GM23338 (cell line): ENCODE results near the gene DLX4. TPM values are rescaled to one million over a fixed set of nuclear protein-coding genes. Genes with fewer than 3 reads are reported as not detected.

Source experiments
- ATAC-seq: fragments of 200-7000 bp; cut with Tn5 transposase; 3 replicates; pipeline ENCODE4 v1.9.1; 2020
- DNase-seq: peaks from one replicate; pipeline ENCODE4 v3.0.0-alpha.2; 2015; ENCODE audit warnings: low spot score
- H2AFZ ChIP-seq: fragments of 200-600 bp; sonication (generic); 2 replicates; pipeline ENCODE4 v1.8.0; 2016; ENCODE audit warnings: antibody characterized with exemption, mild to moderate bottlenecking, moderate library complexity
- H3F3A ChIP-seq: fragments of 200-600 bp; sonication (generic); replicated peaks from 2 replicates; pipeline ENCODE4 v1.8.0; 2017; ENCODE audit warnings: antibody characterized with exemption, mixed run types, low read depth
- H3K27ac ChIP-seq: fragments of 200-600 bp; sonication (generic); 2 replicates; pipeline ENCODE4 v1.6.1; 2016; ENCODE audit warnings: low read depth
- H3K27me3 ChIP-seq: fragments of 200-600 bp; sonication (generic); 2 replicates; pipeline ENCODE4 v1.8.0; 2016; ENCODE audit warnings: mild to moderate bottlenecking, mixed run types, moderate library complexity; ENCODE audit not compliant: insufficient read depth
- H3K36me3 ChIP-seq: fragments of 200-600 bp; sonication (generic); 2 replicates; pipeline ENCODE4 v1.8.0; 2016; ENCODE audit warnings: mild to moderate bottlenecking; ENCODE audit not compliant: insufficient read depth
- H3K4me1 ChIP-seq: fragments of 200-600 bp; sonication (generic); 2 replicates; pipeline ENCODE4 v1.8.0; 2016; ENCODE audit warnings: mild to moderate bottlenecking, moderate library complexity; ENCODE audit not compliant: insufficient read depth
- H3K4me2 ChIP-seq: fragments of 200-600 bp; sonication (generic); 2 replicates; pipeline ENCODE4 v1.7.1; 2017; ENCODE audit warnings: mixed run types
- H3K4me3 ChIP-seq: fragments of 200-600 bp; sonication (generic); 2 replicates; pipeline ENCODE4 v1.6.1; 2016; ENCODE audit warnings: mixed run types
- H3K79me2 ChIP-seq: fragments of 200-600 bp; sonication (generic); replicated peaks from 2 replicates; pipeline ENCODE4 v1.8.0; 2017; ENCODE audit warnings: mild to moderate bottlenecking; ENCODE audit not compliant: insufficient read depth
- H3K9me2 ChIP-seq: fragments of 200-600 bp; sonication (generic); 2 replicates; pipeline ENCODE4 v1.8.0; 2017; ENCODE audit not compliant: insufficient read depth
- H4K20me1 ChIP-seq: fragments of 200-600 bp; sonication (generic); replicated peaks from 2 replicates; pipeline ENCODE4 v1.8.0; 2017; ENCODE audit warnings: mild to moderate bottlenecking; ENCODE audit not compliant: insufficient read depth
- H3K27ac Mint-ChIP-seq: 2 replicates; pipeline ENCODE4 v1.8.0; 2020; ENCODE audit warnings: inconsistent platforms, mild to moderate bottlenecking, moderate library complexity, mixed read lengths
- H3K27me3 Mint-ChIP-seq: 3 replicates; pipeline ENCODE4 v1.8.0; 2022; ENCODE audit warnings: low read depth, mild to moderate bottlenecking, moderate library complexity, mixed read lengths, inconsistent platforms; ENCODE audit not compliant: insufficient read depth, poor library complexity
- H3K36me3 Mint-ChIP-seq: 3 replicates; pipeline ENCODE4 v1.8.0; 2021; ENCODE audit warnings: low read depth, mild to moderate bottlenecking, inconsistent platforms, moderate library complexity, mixed read lengths
- H3K4me1 Mint-ChIP-seq: 3 replicates; pipeline ENCODE4 v1.8.0; 2020; ENCODE audit warnings: mild to moderate bottlenecking, inconsistent platforms, mixed read lengths
- H3K4me3 Mint-ChIP-seq: 3 replicates; pipeline ENCODE4 v1.8.0; 2021; ENCODE audit warnings: moderate library complexity, mild to moderate bottlenecking, inconsistent platforms, mixed read lengths
- H3K9me3 Mint-ChIP-seq: 3 replicates; pipeline ENCODE4 v1.8.0; 2020; ENCODE audit warnings: moderate library complexity, mild to moderate bottlenecking, inconsistent platforms, mixed read lengths
- CREB1 ChIP-seq: fragments of 250-450 bp; sonication (Bioruptor Pico); IDR thresholded peaks from 2 replicates; pipeline ENCODE4 v1.5.0; 2020; ENCODE audit warnings: low read depth, mild to moderate bottlenecking, moderate library complexity
- EZH2 ChIP-seq: fragments of 200-600 bp; sonication (generic); IDR thresholded peaks from one replicate; pipeline ENCODE4 v1.8.0; 2017; ENCODE audit warnings: antibody characterized with exemption, mild to moderate bottlenecking, low read depth; ENCODE audit not compliant: unreplicated experiment
- EZH2phosphoT487 ChIP-seq: fragments of 200-600 bp; sonication (generic); IDR thresholded peaks from one replicate; pipeline ENCODE4 v1.8.1; 2018; ENCODE audit warnings: antibody characterized with exemption; ENCODE audit not compliant: unreplicated experiment
- JUNB ChIP-seq: IDR thresholded peaks from one replicate; pipeline ENCODE4 v1.6.1; 2016; ENCODE audit warnings: antibody characterized with exemption; ENCODE audit not compliant: unreplicated experiment
- NANOG ChIP-seq: IDR thresholded peaks from 2 replicates; pipeline ENCODE4 v1.6.1; 2016; ENCODE audit warnings: antibody characterized with exemption, borderline replicate concordance
- POLR2AphosphoS5 ChIP-seq: IDR thresholded peaks from 2 replicates; pipeline ENCODE4 v1.6.1; 2016; ENCODE audit warnings: antibody characterized with exemption, low read depth
- STAT1 ChIP-seq: IDR thresholded peaks from one replicate; pipeline ENCODE4 v1.6.1; 2016; ENCODE audit warnings: antibody characterized with exemption; ENCODE audit not compliant: unreplicated experiment
- ZNF114 ChIP-seq: fragments of 250-450 bp; sonication (Bioruptor Pico); IDR thresholded peaks from 2 replicates; pipeline ENCODE4 v1.5.0; 2020; ENCODE audit warnings: mild to moderate bottlenecking, moderate library complexity
- ZNF331 ChIP-seq: fragments of 250-450 bp; sonication (Bioruptor Pico); IDR thresholded peaks from 2 replicates; pipeline ENCODE4 v1.5.0; 2020; ENCODE audit warnings: low read depth, mild to moderate bottlenecking, moderate library complexity
- ZNF462 ChIP-seq: fragments of 250-450 bp; sonication (Bioruptor Pico); IDR thresholded peaks from 2 replicates; pipeline ENCODE4 v1.5.0; 2020; ENCODE audit warnings: mild to moderate bottlenecking, moderate library complexity
- polyA plus RNA-seq: library from polyadenylated mRNA; unstranded; fragments of >200 nt; fragmentation: Nextera tagmentation; extraction: Ambion mirVana; gene quantifications from 2 replicates; pipeline ENCODE4 v1.2.1, GENCODE V29; 2016
- total RNA-seq: library from RNA; depleted of rRNA; stranded (reverse); fragments of >200 nt; shearing (Covaris generic); gene quantifications from 2 replicates; pipeline ENCODE4 v1.2.3, GENCODE V29; 2014
- TF ChIP-seq, protein P1 (sequence below), 2 experiments: fragments of 200-600 bp in 1 of 2; sonication (generic) in 1 of 2; conservative IDR thresholded peaks; 2 replicates each; pipeline versions ENCODE4 v1.5.1 to v1.6.1; 2016 to 2017; ENCODE audit warnings: antibody characterized with exemption in 2 of 2, low read depth in 2 of 2, mild to moderate bottlenecking in 2 of 2, moderate library complexity in 1 of 2
- TF ChIP-seq, protein P2 (sequence below): IDR thresholded peaks from one replicate; pipeline ENCODE4 v1.6.1; 2018; ENCODE audit warnings: antibody characterized with exemption; ENCODE audit not compliant: unreplicated experiment
- TF ChIP-seq, protein P3 (sequence below): IDR thresholded peaks from 2 replicates; pipeline ENCODE4 v1.6.1; 2016; ENCODE audit warnings: antibody characterized with exemption

DLX4 gene
- total and polyA plus RNA-seq, 2 experiments from 2014 or later: 0.10 to 0.79 TPM

DNA sequence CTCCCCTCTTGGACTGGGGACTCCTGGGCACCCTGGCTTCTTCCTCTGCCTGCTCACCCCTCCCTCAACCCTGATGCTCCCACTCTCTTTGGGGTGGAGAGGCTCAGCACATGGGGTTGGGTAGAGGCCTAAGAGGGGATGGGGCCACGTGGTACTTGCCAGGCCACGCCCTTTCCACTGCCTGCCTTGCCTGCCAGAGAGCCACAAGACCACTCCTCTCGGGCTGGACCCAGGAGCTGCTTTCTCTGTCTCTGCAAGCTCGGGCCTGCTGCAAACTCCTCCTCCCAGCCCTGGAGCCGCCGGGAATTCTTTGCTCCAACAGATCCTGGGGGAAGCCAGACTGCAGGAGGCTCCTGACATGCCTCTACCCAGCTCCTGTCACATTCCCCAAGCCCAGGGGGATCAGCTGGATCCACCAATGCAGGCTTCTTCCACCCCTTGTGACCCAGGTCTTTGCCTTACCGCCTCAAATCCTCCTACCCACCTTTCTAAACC is 11.8 kb downstream of the DLX4 start:
- peak overlapping the region; percentile 75; the same call in 1 of the 2 replicates for H2AFZ ChIP-seq
- H4K20me1 ChIP-seq: no peaks in the 10 kb centered on the region
- H3K4me3 ChIP-seq: no peak overlapping the region
- Mint-ChIP-seq H3K4me3 (peak overlapping the region; percentile 1; the same call in 1 of the 3 replicates), H3K27ac (no peak overlapping the region), H3K27me3 (peaks cover 45% of the 10 kb centered on the region), H3K9me3 (no peaks in the 10 kb centered on the region), H3K4me1 (peaks cover 51% of the 10 kb centered on the region), H3K36me3 (no peaks in the 10 kb centered on the region)
- peak overlapping the region; percentile 15; the same call in 1 of the 2 replicates for H3K4me2 ChIP-seq
- 0 out of 2 replicates have a peak, but pooled peaks cover 4% of the 10 kb centered on the region for H3F3A ChIP-seq
- no peaks in the 10 kb centered on the region for H3K9me2 ChIP-seq
- peak; percentile 88 for DNase-seq
- H3K27ac ChIP-seq: no peak overlapping the region
- H3K36me3 ChIP-seq: no peaks in the 10 kb centered on the region
- H3K27me3 ChIP-seq: peaks cover 72% of the 10 kb centered on the region
- H3K79me2 ChIP-seq: no peaks in the 10 kb centered on the region
- ATAC-seq: peak; percentile 90
- TF ChIP-seq, protein P1, sequence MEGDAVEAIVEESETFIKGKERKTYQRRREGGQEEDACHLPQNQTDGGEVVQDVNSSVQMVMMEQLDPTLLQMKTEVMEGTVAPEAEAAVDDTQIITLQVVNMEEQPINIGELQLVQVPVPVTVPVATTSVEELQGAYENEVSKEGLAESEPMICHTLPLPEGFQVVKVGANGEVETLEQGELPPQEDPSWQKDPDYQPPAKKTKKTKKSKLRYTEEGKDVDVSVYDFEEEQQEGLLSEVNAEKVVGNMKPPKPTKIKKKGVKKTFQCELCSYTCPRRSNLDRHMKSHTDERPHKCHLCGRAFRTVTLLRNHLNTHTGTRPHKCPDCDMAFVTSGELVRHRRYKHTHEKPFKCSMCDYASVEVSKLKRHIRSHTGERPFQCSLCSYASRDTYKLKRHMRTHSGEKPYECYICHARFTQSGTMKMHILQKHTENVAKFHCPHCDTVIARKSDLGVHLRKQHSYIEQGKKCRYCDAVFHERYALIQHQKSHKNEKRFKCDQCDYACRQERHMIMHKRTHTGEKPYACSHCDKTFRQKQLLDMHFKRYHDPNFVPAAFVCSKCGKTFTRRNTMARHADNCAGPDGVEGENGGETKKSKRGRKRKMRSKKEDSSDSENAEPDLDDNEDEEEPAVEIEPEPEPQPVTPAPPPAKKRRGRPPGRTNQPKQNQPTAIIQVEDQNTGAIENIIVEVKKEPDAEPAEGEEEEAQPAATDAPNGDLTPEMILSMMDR (conservative IDR thresholded peaks at IDR 0.05; ENCODE audit: low read depth in 2 of 2): no peak
- no peak for TF ChIP-seq EZH2phosphoT487
- TF ChIP-seq CREB1 (CRISPR knock-in tag): no peak
- TF ChIP-seq STAT1: no peak
- no peak for TF ChIP-seq ZNF462 (CRISPR knock-in tag)
- TF ChIP-seq NANOG: no peak
- TF ChIP-seq, protein P2, sequence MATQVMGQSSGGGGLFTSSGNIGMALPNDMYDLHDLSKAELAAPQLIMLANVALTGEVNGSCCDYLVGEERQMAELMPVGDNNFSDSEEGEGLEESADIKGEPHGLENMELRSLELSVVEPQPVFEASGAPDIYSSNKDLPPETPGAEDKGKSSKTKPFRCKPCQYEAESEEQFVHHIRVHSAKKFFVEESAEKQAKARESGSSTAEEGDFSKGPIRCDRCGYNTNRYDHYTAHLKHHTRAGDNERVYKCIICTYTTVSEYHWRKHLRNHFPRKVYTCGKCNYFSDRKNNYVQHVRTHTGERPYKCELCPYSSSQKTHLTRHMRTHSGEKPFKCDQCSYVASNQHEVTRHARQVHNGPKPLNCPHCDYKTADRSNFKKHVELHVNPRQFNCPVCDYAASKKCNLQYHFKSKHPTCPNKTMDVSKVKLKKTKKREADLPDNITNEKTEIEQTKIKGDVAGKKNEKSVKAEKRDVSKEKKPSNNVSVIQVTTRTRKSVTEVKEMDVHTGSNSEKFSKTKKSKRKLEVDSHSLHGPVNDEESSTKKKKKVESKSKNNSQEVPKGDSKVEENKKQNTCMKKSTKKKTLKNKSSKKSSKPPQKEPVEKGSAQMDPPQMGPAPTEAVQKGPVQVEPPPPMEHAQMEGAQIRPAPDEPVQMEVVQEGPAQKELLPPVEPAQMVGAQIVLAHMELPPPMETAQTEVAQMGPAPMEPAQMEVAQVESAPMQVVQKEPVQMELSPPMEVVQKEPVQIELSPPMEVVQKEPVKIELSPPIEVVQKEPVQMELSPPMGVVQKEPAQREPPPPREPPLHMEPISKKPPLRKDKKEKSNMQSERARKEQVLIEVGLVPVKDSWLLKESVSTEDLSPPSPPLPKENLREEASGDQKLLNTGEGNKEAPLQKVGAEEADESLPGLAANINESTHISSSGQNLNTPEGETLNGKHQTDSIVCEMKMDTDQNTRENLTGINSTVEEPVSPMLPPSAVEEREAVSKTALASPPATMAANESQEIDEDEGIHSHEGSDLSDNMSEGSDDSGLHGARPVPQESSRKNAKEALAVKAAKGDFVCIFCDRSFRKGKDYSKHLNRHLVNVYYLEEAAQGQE: no peak
- no peak for TF ChIP-seq EZH2
- no peak for TF ChIP-seq ZNF114 (CRISPR knock-in tag)
- TF ChIP-seq ZNF331 (CRISPR knock-in tag): no peak
- TF ChIP-seq JUNB: no peak
- TF ChIP-seq, protein P3, sequence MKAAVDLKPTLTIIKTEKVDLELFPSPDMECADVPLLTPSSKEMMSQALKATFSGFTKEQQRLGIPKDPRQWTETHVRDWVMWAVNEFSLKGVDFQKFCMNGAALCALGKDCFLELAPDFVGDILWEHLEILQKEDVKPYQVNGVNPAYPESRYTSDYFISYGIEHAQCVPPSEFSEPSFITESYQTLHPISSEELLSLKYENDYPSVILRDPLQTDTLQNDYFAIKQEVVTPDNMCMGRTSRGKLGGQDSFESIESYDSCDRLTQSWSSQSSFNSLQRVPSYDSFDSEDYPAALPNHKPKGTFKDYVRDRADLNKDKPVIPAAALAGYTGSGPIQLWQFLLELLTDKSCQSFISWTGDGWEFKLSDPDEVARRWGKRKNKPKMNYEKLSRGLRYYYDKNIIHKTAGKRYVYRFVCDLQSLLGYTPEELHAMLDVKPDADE: no peak
- no peak for TF ChIP-seq POLR2AphosphoS5
- peaks cover 39% of the 10 kb centered on the region for H3K4me1 ChIP-seq
